Thoracic aorta (tissue), 2 donors: ENCODE measurements around the gene GJB1. TPM values are rescaled to one million over a fixed set of nuclear protein-coding genes. Genes with fewer than 3 reads are reported as not detected.

ENCODE experiments used
- ATAC-seq: fragments of 150-250 bp; one replicate; pipeline ENCODE4 v1.8.0; 2017; ENCODE audit warnings: low read depth; ENCODE audit not compliant: insufficient number of reproducible peaks, low FRiP score
- DNase-seq: peaks from one replicate; pipeline ENCODE4 v3.0.0-alpha.2; 2020; ENCODE audit warnings: low spot score
- H3K27ac ChIP-seq, 2 donors: fragments of 200-600 bp; sonication (generic); 1 replicate in 1 of 2; 2 replicates in 1 of 2; pipeline ENCODE4 v1.5.1; 2016; ENCODE audit warnings: mild to moderate bottlenecking in 2 of 2, moderate library complexity in 2 of 2
- H3K27me3 ChIP-seq: fragments of 200-600 bp; sonication (generic); replicated peaks from 2 replicates; pipeline ENCODE4 v1.6.0; 2016; ENCODE audit warnings: mild to moderate bottlenecking; ENCODE audit not compliant: insufficient read depth
- H3K36me3 ChIP-seq: fragments of 200-600 bp; sonication (generic); one replicate; pipeline ENCODE4 v1.5.1; 2016
- H3K4me1 ChIP-seq, 2 donors: fragments of 200-600 bp; sonication (generic); 1 replicate in 1 of 2; 2 replicates in 1 of 2; pipeline versions ENCODE4 v1.5.1 to v1.6.0; 2016; ENCODE audit warnings: low read depth in 2 of 2, mild to moderate bottlenecking in 1 of 2; ENCODE audit not compliant: control insufficient read depth in 1 of 2
- H3K4me3 ChIP-seq: fragments of 200-600 bp; sonication (generic); 2 replicates; pipeline ENCODE4 v1.5.1; 2016; ENCODE audit warnings: mild to moderate bottlenecking
- H3K9me3 ChIP-seq: fragments of 200-600 bp; sonication (generic); 2 replicates; pipeline ENCODE4 v1.5.1; 2016
- total RNA-seq, 2 donors: library from RNA; depleted of rRNA; stranded (reverse); fragments of >200 nt; gene quantifications; one replicate each; pipeline versions ENCODE4 v1.1.0 to v1.2.3, GENCODE V29; 2016
- TF ChIP-seq, protein P1 (sequence below): fragments of 200-600 bp; sonication (generic); IDR thresholded peaks from one replicate; pipeline ENCODE4 v1.5.1; 2019; ENCODE audit warnings: antibody characterized with exemption

Gene GJB1
- total RNA-seq, 2 donors from 2014 or later, result not detected

DNA sequence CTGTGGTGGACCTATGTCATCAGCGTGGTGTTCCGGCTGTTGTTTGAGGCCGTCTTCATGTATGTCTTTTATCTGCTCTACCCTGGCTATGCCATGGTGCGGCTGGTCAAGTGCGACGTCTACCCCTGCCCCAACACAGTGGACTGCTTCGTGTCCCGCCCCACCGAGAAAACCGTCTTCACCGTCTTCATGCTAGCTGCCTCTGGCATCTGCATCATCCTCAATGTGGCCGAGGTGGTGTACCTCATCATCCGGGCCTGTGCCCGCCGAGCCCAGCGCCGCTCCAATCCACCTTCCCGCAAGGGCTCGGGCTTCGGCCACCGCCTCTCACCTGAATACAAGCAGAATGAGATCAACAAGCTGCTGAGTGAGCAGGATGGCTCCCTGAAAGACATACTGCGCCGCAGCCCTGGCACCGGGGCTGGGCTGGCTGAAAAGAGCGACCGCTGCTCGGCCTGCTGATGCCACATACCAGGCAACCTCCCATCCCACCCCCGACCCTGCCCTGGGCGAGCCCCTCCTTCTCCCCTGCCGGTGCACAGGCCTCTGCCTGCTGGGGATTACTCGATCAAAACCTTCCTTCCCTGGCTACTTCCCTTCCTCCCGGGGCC lies 1.2 kb downstream of the GJB1 start:
- Histone ChIP-seq H3K27me3 (no peaks in the 10 kb centered on the region), H3K4me3 (no peak overlapping the region)
- ATAC-seq, result no peak

DNA sequence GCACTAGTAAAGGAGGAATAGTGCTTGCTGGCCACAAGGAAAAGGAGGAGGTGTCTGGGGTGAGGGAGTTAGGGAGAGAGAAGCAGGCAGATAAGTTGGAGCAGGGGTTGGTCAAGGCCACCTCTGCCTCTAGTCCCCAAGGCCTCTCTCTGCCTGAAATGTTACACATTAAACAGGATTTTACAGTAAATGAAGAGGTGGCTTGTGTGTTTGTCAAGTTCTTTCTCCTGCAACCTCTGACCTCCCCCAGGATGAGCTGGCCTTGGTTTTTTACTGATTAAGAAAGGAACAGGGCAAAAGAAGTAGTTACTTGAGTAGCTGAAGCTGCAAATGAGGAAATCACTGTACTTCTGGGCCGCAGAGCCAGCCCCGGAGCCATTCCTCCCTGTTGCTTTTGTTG lies 2.0 kb downstream of the GJB1 start:
- ATAC-seq, result no peak

More for the DNA sequence above, 1.2 kb downstream of the GJB1 start:
- H3K27ac ChIP-seq, result no peak overlapping the region
- TF ChIP-seq, protein P1, sequence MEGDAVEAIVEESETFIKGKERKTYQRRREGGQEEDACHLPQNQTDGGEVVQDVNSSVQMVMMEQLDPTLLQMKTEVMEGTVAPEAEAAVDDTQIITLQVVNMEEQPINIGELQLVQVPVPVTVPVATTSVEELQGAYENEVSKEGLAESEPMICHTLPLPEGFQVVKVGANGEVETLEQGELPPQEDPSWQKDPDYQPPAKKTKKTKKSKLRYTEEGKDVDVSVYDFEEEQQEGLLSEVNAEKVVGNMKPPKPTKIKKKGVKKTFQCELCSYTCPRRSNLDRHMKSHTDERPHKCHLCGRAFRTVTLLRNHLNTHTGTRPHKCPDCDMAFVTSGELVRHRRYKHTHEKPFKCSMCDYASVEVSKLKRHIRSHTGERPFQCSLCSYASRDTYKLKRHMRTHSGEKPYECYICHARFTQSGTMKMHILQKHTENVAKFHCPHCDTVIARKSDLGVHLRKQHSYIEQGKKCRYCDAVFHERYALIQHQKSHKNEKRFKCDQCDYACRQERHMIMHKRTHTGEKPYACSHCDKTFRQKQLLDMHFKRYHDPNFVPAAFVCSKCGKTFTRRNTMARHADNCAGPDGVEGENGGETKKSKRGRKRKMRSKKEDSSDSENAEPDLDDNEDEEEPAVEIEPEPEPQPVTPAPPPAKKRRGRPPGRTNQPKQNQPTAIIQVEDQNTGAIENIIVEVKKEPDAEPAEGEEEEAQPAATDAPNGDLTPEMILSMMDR, result no peak
- no peaks in the 10 kb centered on the region for H3K36me3 ChIP-seq
- DNase-seq, result no peak
- no peaks in the 10 kb centered on the region for H3K9me3 ChIP-seq
- no peaks in the 10 kb centered on the region for H3K4me1 ChIP-seq

DNA sequence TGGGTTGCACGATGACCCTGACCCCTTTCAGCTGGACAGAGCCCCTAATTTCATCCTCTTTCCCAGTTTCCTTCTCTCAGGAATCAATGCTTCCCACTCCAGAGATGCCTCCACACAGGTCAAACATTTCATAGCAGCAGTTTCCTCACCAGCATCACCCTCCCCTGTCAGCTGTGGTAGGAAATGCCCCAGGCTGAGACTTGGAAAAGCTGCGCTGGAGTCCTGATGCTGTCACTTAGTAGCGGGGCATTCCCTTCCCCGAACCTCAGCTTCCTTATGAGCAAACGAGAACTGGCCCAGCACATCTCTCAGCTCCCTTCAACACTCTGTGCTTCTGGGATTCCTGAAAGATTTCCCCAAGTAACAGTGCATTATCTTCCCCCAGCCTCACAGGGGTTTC lies 2.7 kb downstream of the GJB1 start:
- Histone ChIP-seq H3K9me3 (no peaks in the 10 kb centered on the region), H3K4me3 (no peak overlapping the region), H3K27ac (no peak overlapping the region), H3K27me3 (no peaks in the 10 kb centered on the region), H3K36me3 (no peaks in the 10 kb centered on the region), H3K4me1 (no peaks in the 10 kb centered on the region)
- no peak for ATAC-seq
- DNase-seq, result no peak
- TF ChIP-seq, protein P1, result no peak

More for the DNA sequence above, 2.0 kb downstream of the GJB1 start:
- H3K27me3 ChIP-seq, result no peaks in the 10 kb centered on the region
- TF ChIP-seq, protein P1, result no peak
- H3K27ac ChIP-seq, result no peak overlapping the region
- no peaks in the 10 kb centered on the region for H3K9me3 ChIP-seq
- no peak for DNase-seq
- H3K4me1 ChIP-seq, result no peaks in the 10 kb centered on the region
- H3K36me3 ChIP-seq, result no peaks in the 10 kb centered on the region
- no peak overlapping the region for H3K4me3 ChIP-seq

- ATAC-seq (no peak), DNase-seq (no peak)
- no peaks in the 10 kb centered on the region for H3K9me3 ChIP-seq
- no peak overlapping the region for H3K4me3 ChIP-seq
- H3K36me3 ChIP-seq, result no peaks in the 10 kb centered on the region
- TF ChIP-seq, protein P1, result no peak
- H3K27ac ChIP-seq, result no peak overlapping the region
- H3K27me3 ChIP-seq, result no peaks in the 10 kb centered on the region
- no peaks in the 10 kb centered on the region for H3K4me1 ChIP-seq
These were observed 4.5 kb downstream of the GJB1 start for GRCh38 chrX:71227370-71228062.

- TF ChIP-seq, protein P1, result no peak
- ATAC-seq, result no peak
- no peaks in the 10 kb centered on the region for H3K27me3 ChIP-seq
These were observed 5.1 kb downstream of the GJB1 start for GRCh38 chrX:71228063-71228642.

More at GRCh38 chrX:71228063-71228642, 5.1 kb downstream of the GJB1 start:
- DNase-seq, result no peak
- Histone ChIP-seq H3K4me1 (no peaks in the 10 kb centered on the region), H3K36me3 (no peaks in the 10 kb centered on the region), H3K27ac (no peak overlapping the region), H3K4me3 (no peak overlapping the region), H3K9me3 (no peaks in the 10 kb centered on the region)
